ENCODE measurements around the gene CSRP1. TPM values are rescaled to one million over a fixed set of nuclear protein-coding genes. Genes with fewer than 3 reads are reported as not detected.
A peak's percentile ranks its signal among the peaks of the same experiment; 100 is the strongest.

CSRP1 gene
- total and polyA plus RNA-seq, 2 experiments from 2014 or later = 5.8 to 29.9 TPM

GRCh38 chr1:201508809-201509208 lies 1.9 kb upstream of the CSRP1 start (continued):
- no peak for TF ChIP-seq STAT1 (IDR thresholded peaks at IDR 0.05; ENCODE audit: unreplicated experiment)
- no peak for TF ChIP-seq REST (IDR thresholded peaks at IDR 0.05; ENCODE audit: unreplicated experiment)

GRCh38 chr1:201507360-201507675 lies 395 bp upstream of the CSRP1 start:
- Histone ChIP-seq H3K4me2 (peak overlapping the region; percentile 95), H4K20me1 (replicated peaks; ENCODE audit: insufficient read depth) (no peaks in the 10 kb centered on the region), H3K79me2 (replicated peaks; ENCODE audit: insufficient read depth) (peaks cover 3% of the 10 kb centered on the region; the same call in 1 of the 2 replicates), H3K27me3 (ENCODE audit: insufficient read depth) (peaks cover 39% of the 10 kb centered on the region), H3K4me3 (peak overlapping the region; percentile 65), H3F3A (replicated peaks; ENCODE audit: low read depth) (peaks cover 15% of the 10 kb centered on the region; the same call in 1 of the 2 replicates), H2AFZ (peak overlapping the region; percentile 98), H3K9me2 (ENCODE audit: insufficient read depth) (no peaks in the 10 kb centered on the region), H3K4me1 (ENCODE audit: insufficient read depth) (peaks cover 35% of the 10 kb centered on the region), H3K27ac (ENCODE audit: low read depth) (no peak overlapping the region), H3K36me3 (ENCODE audit: insufficient read depth) (no peaks in the 10 kb centered on the region)
- peaks cover 50% of the 10 kb centered on the region for H3K4me1 Mint-ChIP-seq
- H3K36me3 Mint-ChIP-seq (ENCODE audit: low read depth) = no peaks in the 10 kb centered on the region
- ATAC-seq = no peak
- peaks cover 36% of the 10 kb centered on the region for H3K27me3 Mint-ChIP-seq (ENCODE audit: insufficient read depth, low read depth, poor library complexity)
- H3K27ac Mint-ChIP-seq = no peak overlapping the region
- peak overlapping the region; percentile 72 for H3K4me3 Mint-ChIP-seq
- H3K9me3 Mint-ChIP-seq = no peaks in the 10 kb centered on the region
- no peak for TF ChIP-seq EZH2phosphoT487 (IDR thresholded peaks at IDR 0.05; ENCODE audit: unreplicated experiment)
- TF ChIP-seq ZNF462 (CRISPR knock-in tag; IDR thresholded peaks at IDR 0.05) = no peak
- peak; percentile 31 for TF ChIP-seq EZH2 (IDR thresholded peaks at IDR 0.05; ENCODE audit: low read depth, unreplicated experiment)
- no peak for TF ChIP-seq REST (IDR thresholded peaks at IDR 0.05; ENCODE audit: unreplicated experiment)
- DNase-seq (ENCODE audit: low spot score) = peak; percentile 50
